HepG2 (cell line): ENCODE results near the gene THOC3. TPM values are rescaled to one million over a fixed set of nuclear protein-coding genes. Genes with fewer than 3 reads are reported as not detected.
"Not testable (repeated sequence)": the region's sequence is repeated elsewhere in the genome, so short reads cannot be mapped to it uniquely, and the experiment has no call there.

Source experiments
- ATAC-seq: fragments of 200-7000 bp; cut with Tn5 transposase; 3 replicates; pipeline ENCODE4 v1.9.1; 2020; ENCODE audit warnings: mild to moderate bottlenecking, moderate library complexity
- BruUV-seq: library from RNA; stranded (reverse); fragments of 400-500 nt; replicated peaks from 2 replicates; lab custom pipeline; 2021; lab: Mats Ljungman, UMichigan
- CTCF ChIA-PET: fragments of 300-600 bp; formaldehyde crosslinking; extraction: SDS; loops from one replicate; lab custom pipeline; 2021; ENCODE audit warnings: low total read pairs, inconsistent platforms, low intra/inter-chr PET ratio; lab: Yijun Ruan, JAX
- POLR2A ChIA-PET: fragments of 350-600 bp; sonication (Branson Sonifier 250); formaldehyde crosslinking; loops from one replicate; lab custom pipeline; 2020; ENCODE audit warnings: antibody characterized with exemption, inconsistent platforms; lab: Yijun Ruan, JAX
- DNase-seq: peaks from one replicate; pipeline ENCODE4 v3.0.0-alpha.2; 2015; ENCODE audit warnings: low spot score
- FAIRE-seq: peaks from 3 replicates; lab custom pipeline; 2011; peaks lifted over from hg19 to GRCh38; lab: Jason Lieb, UNC
- H2AFZ ChIP-seq: one replicate; pipeline ENCODE4 v1.6.1; 2011; ENCODE audit warnings: low read length, inconsistent platforms
- H3K27ac ChIP-seq: fragments of 300-600 bp; 3 replicates; pipeline ENCODE4 v1.8.0; 2011; ENCODE audit warnings: mixed run types, mild to moderate bottlenecking, mixed read lengths, low read length, inconsistent platforms; ENCODE audit not compliant: insufficient read depth; ENCODE audit errors: extremely low read length
- H3K27me3 ChIP-seq, 2 experiments: fragments of 200-600 bp in 1 of 2; 2 replicates in 1 of 2; 3 replicates in 1 of 2; pipeline versions ENCODE4 v1.6.0 to v1.8.0; 2011; ENCODE audit warnings: low read length in 2 of 2, mild to moderate bottlenecking in 2 of 2, moderate library complexity in 2 of 2, inconsistent platforms in 1 of 2; ENCODE audit not compliant: insufficient read depth in 2 of 2, control insufficient read depth in 1 of 2
- H3K36me3 ChIP-seq, 2 experiments: fragments of 200-600 bp in 1 of 2; replicated peaks in 1 of 2; 2 replicates in 1 of 2; 3 replicates in 1 of 2; pipeline versions ENCODE4 v1.5.1 to v1.8.0; 2011; ENCODE audit warnings: low read length in 2 of 2, inconsistent platforms in 1 of 2; ENCODE audit not compliant: insufficient read depth in 2 of 2, control insufficient read depth in 1 of 2
- H3K4me1 ChIP-seq: 2 replicates; pipeline ENCODE4 v1.5.1; 2012; ENCODE audit warnings: low read length, inconsistent platforms; ENCODE audit not compliant: insufficient read depth
- H3K4me2 ChIP-seq: 2 replicates; pipeline ENCODE4 v1.6.0; 2011; ENCODE audit warnings: low read depth, low read length, inconsistent platforms
- H3K4me3 ChIP-seq, 3 experiments: fragments of 200-600 bp in 1 of 3; sonication (generic), shearing (Covaris generic) in 1 of 3; replicated peaks in 1 of 3; 2 replicates each; pipeline ENCODE4 v1.5.1; 2011 to 2016; ENCODE audit warnings: low read length in 3 of 3, inconsistent platforms in 2 of 3, low read depth in 2 of 3, mild to moderate bottlenecking in 2 of 3, control low read depth in 1 of 3, mixed read lengths in 1 of 3; ENCODE audit not compliant: insufficient read depth in 1 of 3
- H3K79me2 ChIP-seq: one replicate; pipeline ENCODE4 v1.6.1; 2011; ENCODE audit warnings: low read length, inconsistent platforms; ENCODE audit not compliant: insufficient read depth
- H3K9ac ChIP-seq: 2 replicates; pipeline ENCODE4 v1.6.0; 2011; ENCODE audit warnings: mild to moderate bottlenecking, low read depth, low read length, inconsistent platforms; ENCODE audit not compliant: insufficient read depth
- H3K9me3 ChIP-seq: 2 replicates; pipeline ENCODE4 v1.5.1; 2012; ENCODE audit warnings: mild to moderate bottlenecking, low read length
- H4K20me1 ChIP-seq: 2 replicates; pipeline ENCODE4 v1.6.0; 2011; ENCODE audit warnings: inconsistent platforms, mild to moderate bottlenecking, low read length, moderate library complexity; ENCODE audit not compliant: insufficient read depth
- CREB1 ChIP-seq, 2 experiments: fragments of 450-650 bp in 1 of 2; IDR thresholded peaks; 2 replicates each; pipeline ENCODE4 v1.6.1; 2016 to 2017; ENCODE audit warnings: control low read depth in 1 of 2, mild to moderate bottlenecking in 1 of 2, missing compliant biosample characterization in 1 of 2, missing genetic modification characterization in 1 of 2
- E2F2 ChIP-seq: sonication (generic); formaldehyde crosslinking; IDR thresholded peaks from 2 replicates; pipeline ENCODE4 v1.4.0; 2020; ENCODE audit warnings: missing genetic modification reagents, borderline replicate concordance
- GLI4 ChIP-seq: sonication (generic); formaldehyde crosslinking; IDR thresholded peaks from 2 replicates; pipeline ENCODE4 v1.5.1; 2020; ENCODE audit warnings: missing genetic modification reagents, mild to moderate bottlenecking, moderate library complexity, borderline replicate concordance
- HNRNPK ChIP-seq: fragments of 200-400 bp; formaldehyde crosslinking; IDR thresholded peaks from 2 replicates; pipeline ENCODE4 v1.6.1; 2018; ENCODE audit warnings: low read length, low read depth, moderate library complexity, mild to moderate bottlenecking; ENCODE audit not compliant: poor library complexity, severe bottlenecking
- JUNB ChIP-seq: sonication (generic); formaldehyde crosslinking; IDR thresholded peaks from 2 replicates; pipeline ENCODE4 v1.8.0; 2022; ENCODE audit warnings: missing genetic modification reagents, mild to moderate bottlenecking, borderline replicate concordance
- PPARG ChIP-seq: conservative IDR thresholded peaks from 2 replicates; pipeline ENCODE4 v1.6.1; 2016; ENCODE audit warnings: missing biosample characterization, missing genetic modification reagents
- RBM22 ChIP-seq: fragments of 200-400 bp; formaldehyde crosslinking; optimal IDR thresholded peaks from 2 replicates; pipeline ENCODE3; 2017; ENCODE audit warnings: mild to moderate bottlenecking, low read length, moderate library complexity
- ZBTB38 ChIP-seq: sonication (generic); formaldehyde crosslinking; IDR thresholded peaks from 2 replicates; pipeline ENCODE4 v1.5.1; 2020; ENCODE audit warnings: mild to moderate bottlenecking, missing genetic modification reagents
- ZFP36 ChIP-seq: fragments of 150-350 bp; IDR thresholded peaks from 2 replicates; pipeline ENCODE4 v1.6.1; 2018; ENCODE audit warnings: borderline replicate concordance, low read length, low read depth; ENCODE audit not compliant: partially characterized antibody
- ZNF460 ChIP-seq: sonication (generic); formaldehyde crosslinking; IDR thresholded peaks from 2 replicates; pipeline ENCODE4 v1.5.1; 2020; ENCODE audit warnings: missing genetic modification reagents, mild to moderate bottlenecking, borderline replicate concordance
- ZNF7 ChIP-seq: IDR thresholded peaks from 2 replicates; pipeline ENCODE4 v1.6.1; 2016; ENCODE audit warnings: missing biosample characterization, missing genetic modification reagents
- ZNF781 ChIP-seq: sonication (generic); formaldehyde crosslinking; IDR thresholded peaks from 2 replicates; pipeline ENCODE4 v1.5.1; 2020; ENCODE audit warnings: borderline replicate concordance, mild to moderate bottlenecking, missing genetic modification reagents; ENCODE audit errors: not compliant biosample characterization
- whole genome bisulfite sequencing: methylation state at CpG from one replicate; pipeline ENCODE4 v1.1.6; 2017; ENCODE audit warnings: low lambda C conversion rate; 5-methylcytosine and 5-hydroxymethylcytosine counted together
- in situ Hi-C: cut with HindIII; loops from 2 replicates; pipeline ENCODE4 v1.10.0; 2017; ENCODE audit warnings: low pct_unique_long_range_greater_than_20kb; ENCODE audit not compliant: extremely low pct_ligation_motif_present
- intact Hi-C: fragments of 100-400 bp; cut with micrococcal nuclease; formaldehyde crosslinking; loops from one replicate; pipeline ENCODE4 v1.10.0; 2022; ENCODE audit not compliant: unreplicated experiment
- polyA plus RNA-seq, 8 experiments: library from polyadenylated mRNA; depleted of rRNA in 3 of 8; stranded (reverse) in 7 of 8; unstranded in 1 of 8; fragments of >200 nt; fragmentation: Illumina TruSeq in 4 of 8; extraction: Trizol in 4 of 8; gene quantifications; 2 replicates each; pipeline versions ENCODE4 v1.2.1 to v1.2.3, GENCODE V29; 2011 to 2016; ENCODE audit warnings: low read depth in 4 of 8, missing spikeins in 1 of 8, mixed read lengths in 1 of 8; ENCODE audit not compliant: insufficient read depth in 1 of 8
- total RNA-seq, 5 experiments: library from RNA; depleted of rRNA; stranded (reverse); fragments of >200 nt; fragmentation: Illumina TruSeq; extraction: Trizol; gene quantifications; 2 replicates each; pipeline ENCODE4 v1.2.3, GENCODE V29; 2016; ENCODE audit warnings: low read depth in 1 of 5

THOC3 gene
- total and polyA plus RNA-seq, 2 of the 13 experiments (the other 11 are each of a cell fraction or from before 2014, with no cell fraction given) = 86.7 to 95.1 TPM

- ChIA-PET CTCF (no interaction called here), POLR2A (no interaction called here)
- Histone ChIP-seq H4K20me1 (no peaks in the 10 kb centered on the region), H3K27me3 (no peaks in the 10 kb centered on the region), H3K9ac (no peak overlapping the region), H3K9me3 (no peaks in the 10 kb centered on the region), H3K4me2 (no peak overlapping the region), H3K27ac (no peak overlapping the region), H3K4me1 (peaks cover 11% of the 10 kb centered on the region), H3K79me2 (no peaks in the 10 kb centered on the region), H2AFZ (no peak overlapping the region), H3K4me3 (no peak overlapping the region), H3K36me3 (no peaks in the 10 kb centered on the region; a peak in 1 of 5 replicates)
- BruUV-seq = no TSS peak
- TF ChIP-seq CREB1 (IDR thresholded peaks at IDR 0.05) (no peak), CREB1 (CRISPR knock-in tag; IDR thresholded peaks at IDR 0.05) (no peak), RBM22 (no peak), HNRNPK (no peak), GLI4 (CRISPR knock-in tag) (no peak), ZNF781 (CRISPR knock-in tag) (no peak), ZNF7 (no peak), ZBTB38 (CRISPR knock-in tag) (no peak), E2F2 (CRISPR knock-in tag) (no peak), PPARG (no peak), JUNB (CRISPR knock-in tag) (no peak), ZFP36 (no peak), ZNF460 (CRISPR knock-in tag) (no peak)
- intact Hi-C loops (no loop called here), in situ Hi-C loops (no loop called here)
- ATAC-seq (no peak), FAIRE-seq (no peak), DNase-seq (no peak)
- 94% methylated on average over 9 of the region's 9 CpGs for WGBS
Observed at GRCh38 chr5:175920231-175920811, 47.8 kb downstream of the THOC3 start.

GRCh38 chr5:175915066-175916037 is 52.8 kb downstream of the THOC3 start:
- H2AFZ ChIP-seq, H4K20me1 ChIP-seq, H3K27ac ChIP-seq, ATAC-seq, H3K36me3 ChIP-seq, CTCF ChIA-PET, intact Hi-C loops, H3K4me3 ChIP-seq, in situ Hi-C loops, DNase-seq, H3K4me2 ChIP-seq, H3K79me2 ChIP-seq, H3K27me3 ChIP-seq, H3K4me1 ChIP-seq, POLR2A ChIA-PET, H3K9ac ChIP-seq, H3K9me3 ChIP-seq: not testable (repeated sequence)
- WGBS = 73% methylated on average over 5 of the region's 7 CpGs
- FAIRE-seq = peak; percentile 40
- TSS peak; percentile 34 for BruUV-seq
